NT2/D1 (cell line): Measurements from ENCODE around the gene BRIP1.
"Not testable (repeated sequence)": the region's sequence is repeated elsewhere in the genome, so short reads cannot be mapped to it uniquely, and the experiment has no call there.

Experiments used
- DNase-seq: peaks from one replicate; pipeline ENCODE4 v3.0.0-alpha.2; 2011; ENCODE audit warnings: low read depth, low spot score
- H3K27me3 ChIP-seq: 2 replicates; pipeline ENCODE4 v1.6.0; 2011; ENCODE audit warnings: mild to moderate bottlenecking; ENCODE audit not compliant: insufficient read length, insufficient read depth
- H3K36me3 ChIP-seq: 2 replicates; pipeline ENCODE4 v1.6.1; 2011; ENCODE audit warnings: mild to moderate bottlenecking, low read length, mixed read lengths; ENCODE audit not compliant: insufficient read depth, insufficient read length
- H3K4me1 ChIP-seq: 2 replicates; pipeline ENCODE4 v1.5.1; 2011; ENCODE audit not compliant: insufficient read depth, insufficient read length
- H3K4me3 ChIP-seq: 2 replicates; pipeline ENCODE4 v1.5.1; 2011; ENCODE audit warnings: low read depth; ENCODE audit not compliant: insufficient read length
- H3K9ac ChIP-seq: 2 replicates; pipeline ENCODE4 v1.6.0; 2011; ENCODE audit warnings: low read depth; ENCODE audit not compliant: insufficient read length
- H3K9me3 ChIP-seq: 2 replicates; pipeline ENCODE4 v1.5.1; 2011; ENCODE audit warnings: mild to moderate bottlenecking, low read length; ENCODE audit not compliant: insufficient read depth
- SUZ12 ChIP-seq: IDR thresholded peaks from 2 replicates; pipeline ENCODE4 v1.6.1; 2011; ENCODE audit not compliant: insufficient read length, insufficient read depth; ENCODE audit errors: extremely low read depth
- YY1 ChIP-seq: IDR thresholded peaks from 2 replicates; pipeline ENCODE4 v1.6.1; 2011; ENCODE audit not compliant: insufficient read length, insufficient read depth
- ZNF274 ChIP-seq: IDR thresholded peaks from 2 replicates; pipeline ENCODE4 v1.6.1; 2011; ENCODE audit warnings: mild to moderate bottlenecking, low read depth, low read length

Gene BRIP1

GRCh38 chr17:61783556-61784304 is 79.6 kb downstream of the BRIP1 start:
- H3K4me1 ChIP-seq: no peaks in the 10 kb centered on the region
- no peak for TF ChIP-seq SUZ12
- TF ChIP-seq YY1: no peak
- TF ChIP-seq ZNF274: no peak
- H3K36me3 ChIP-seq: peaks cover 24% of the 10 kb centered on the region
- no peak overlapping the region for H3K9ac ChIP-seq
- H3K4me3 ChIP-seq: no peak overlapping the region
- no peak for DNase-seq
- no peaks in the 10 kb centered on the region for H3K27me3 ChIP-seq
- no peaks in the 10 kb centered on the region for H3K9me3 ChIP-seq

GRCh38 chr17:61783120-61783519 is 80.2 kb downstream of the BRIP1 start:
- no peak overlapping the region for H3K9ac ChIP-seq
- TF ChIP-seq ZNF274 (no peak), SUZ12 (no peak), YY1 (no peak)
- no peaks in the 10 kb centered on the region for H3K9me3 ChIP-seq
- H3K4me3 ChIP-seq: no peak overlapping the region
- H3K36me3 ChIP-seq: peaks cover 22% of the 10 kb centered on the region
- H3K27me3 ChIP-seq: no peaks in the 10 kb centered on the region
- no peak for DNase-seq
- no peaks in the 10 kb centered on the region for H3K4me1 ChIP-seq

- no peaks in the 10 kb centered on the region for H3K4me1 ChIP-seq
Measured at GRCh38 chr17:61782683-61783082, 80.6 kb downstream of the BRIP1 start.

GRCh38 chr17:61775364-61775763 is 88.0 kb downstream of the BRIP1 start:
- DNase-seq: no peak
- no peaks in the 10 kb centered on the region for H3K4me1 ChIP-seq
- no peaks in the 10 kb centered on the region for H3K27me3 ChIP-seq
- peaks cover 37% of the 10 kb centered on the region for H3K36me3 ChIP-seq
- H3K4me3 ChIP-seq: no peak overlapping the region
- no peak overlapping the region for H3K9ac ChIP-seq
- TF ChIP-seq SUZ12: no peak
- no peak for TF ChIP-seq YY1
- no peak for TF ChIP-seq ZNF274
- H3K9me3 ChIP-seq: peaks cover 26% of the 10 kb centered on the region

More at GRCh38 chr17:61782683-61783082, 80.6 kb downstream of the BRIP1 start:
- Histone ChIP-seq H3K36me3 (peaks cover 22% of the 10 kb centered on the region), H3K27me3 (no peaks in the 10 kb centered on the region), H3K9me3 (no peaks in the 10 kb centered on the region), H3K9ac (no peak overlapping the region), H3K4me3 (no peak overlapping the region)
- no peak for DNase-seq
- TF ChIP-seq ZNF274 (no peak), YY1 (no peak), SUZ12 (no peak)

- Histone ChIP-seq H3K4me1 (no peaks in the 10 kb centered on the region), H3K4me3 (no peak overlapping the region), H3K9me3 (peaks cover 26% of the 10 kb centered on the region), H3K27me3 (no peaks in the 10 kb centered on the region), H3K36me3 (peaks cover 35% of the 10 kb centered on the region), H3K9ac (no peak overlapping the region)
- DNase-seq: no peak
- TF ChIP-seq YY1: no peak
- TF ChIP-seq ZNF274: no peak
- TF ChIP-seq SUZ12: no peak
Measured at GRCh38 chr17:61774724-61775123, 88.6 kb downstream of the BRIP1 start.

- not testable (repeated sequence) for H3K4me1 ChIP-seq, DNase-seq, H3K9ac ChIP-seq, H3K27me3 ChIP-seq, H3K4me3 ChIP-seq
- peaks cover 33% of the 10 kb centered on the region for H3K36me3 ChIP-seq
- peaks cover 26% of the 10 kb centered on the region for H3K9me3 ChIP-seq
Measured at GRCh38 chr17:61774087-61774486, 89.2 kb downstream of the BRIP1 start.

- TF ChIP-seq SUZ12 (no peak), ZNF274 (no peak), YY1 (no peak)
- H3K9ac ChIP-seq: no peak overlapping the region
- H3K4me3 ChIP-seq: no peak overlapping the region
- H3K27me3 ChIP-seq: no peaks in the 10 kb centered on the region
- no peak for DNase-seq
- H3K9me3 ChIP-seq: peaks cover 26% of the 10 kb centered on the region
- H3K4me1 ChIP-seq: no peaks in the 10 kb centered on the region
- H3K36me3 ChIP-seq: peaks cover 32% of the 10 kb centered on the region
Measured at GRCh38 chr17:61770752-61771533, 92.4 kb downstream of the BRIP1 start.
